GM19035 (cell line): ENCODE measurements around the gene GPR62.
A peak's percentile ranks its signal among the peaks of the same experiment; 100 is the strongest.
"Not testable (repeated sequence)": the region's sequence is repeated elsewhere in the genome, so short reads cannot be mapped to it uniquely, and the experiment has no call there.

Experiments used
- ATAC-seq: cut with Tn5 transposase; IDR thresholded peaks from one replicate; pipeline ENCODE4 v1.9.1; 2021; ENCODE audit not compliant: unreplicated experiment

Gene GPR62

GRCh38 chr3:51988286-51989146, 33.3 kb downstream of the GPR62 start:
- ATAC-seq: no peak

- not testable (repeated sequence) for ATAC-seq
Observed at GRCh38 chr3:51990501-51990971, 35.4 kb downstream of the GPR62 start.

GRCh38 chr3:51992017-51992682, 37.0 kb downstream of the GPR62 start:
- ATAC-seq: no peak

GRCh38 chr3:51993657-51994056, 38.5 kb downstream of the GPR62 start:
- ATAC-seq: not testable (repeated sequence)

- ATAC-seq: no peak
Observed at GRCh38 chr3:51994530-51994929, 39.3 kb downstream of the GPR62 start.

- ATAC-seq: peak; percentile 88
Observed at GRCh38 chr3:51995346-51996163, 40.4 kb downstream of the GPR62 start, which contains the start of gene RPL29. TSS of gene RPL29 (minus strand) at chr3:51995895. CDS start at chr3:51995461, 434 bp downstream.

- ATAC-seq: no peak
Observed at GRCh38 chr3:51997172-51997571, 42.0 kb downstream of the GPR62 start.

- no peak for ATAC-seq
Observed at GRCh38 chr3:51997935-51998596, 42.9 kb downstream of the GPR62 start.

GRCh38 chr3:51998774-51999173, 43.6 kb downstream of the GPR62 start:
- ATAC-seq: no peak

GRCh38 chr3:51999846-52000245, 44.7 kb downstream of the GPR62 start:
- ATAC-seq: no peak

GRCh38 chr3:52001443-52001974, 46.3 kb downstream of the GPR62 start:
- peak; percentile 67 for ATAC-seq

- ATAC-seq: no peak
Observed at GRCh38 chr3:52002748-52003147, 47.6 kb downstream of the GPR62 start.

GRCh38 chr3:52004163-52004787, 49.1 kb downstream of the GPR62 start:
- no peak for ATAC-seq

- ATAC-seq: no peak
Observed at GRCh38 chr3:52004906-52005395, 49.8 kb downstream of the GPR62 start.

GRCh38 chr3:52005571-52005986, 50.4 kb downstream of the GPR62 start:
- ATAC-seq: no peak

GRCh38 chr3:52006017-52006819, 51.0 kb downstream of the GPR62 start:
- ATAC-seq: no peak

GRCh38 chr3:52006820-52007133, 51.6 kb downstream of the GPR62 start:
- ATAC-seq: no peak
